H1 (cell line): ENCODE results near the gene IFT43. TPM values are rescaled to one million over a fixed set of nuclear protein-coding genes. Genes with fewer than 3 reads are reported as not detected.

Experiments used
- CTCF ChIA-PET: fragments of 300-600 bp; sonication (Branson Sonifier 250); formaldehyde crosslinking; loops from one replicate; lab custom pipeline; 2021; ENCODE audit not compliant: partially characterized antibody; lab: Charles Lee
- POLR2A ChIA-PET: fragments of 300-600 bp; sonication (Branson Sonifier 250); formaldehyde crosslinking; loops from one replicate; lab custom pipeline; 2021; ENCODE audit warnings: inconsistent platforms; ENCODE audit not compliant: partially characterized antibody; lab: Charles Lee
- DNase-seq, 2 experiments: peaks; one replicate each; pipeline versions ENCODE4 v3.0.0 to v3.0.0-alpha.2; 2010 to 2022; ENCODE audit warnings: low spot score in 2 of 2, low read depth in 1 of 2, mixed read lengths in 1 of 2
- FAIRE-seq: peaks from 2 replicates; lab custom pipeline; 2011; peaks lifted over from hg19 to GRCh38; lab: Jason Lieb, UNC
- H2AFZ ChIP-seq: 2 replicates; pipeline ENCODE4 v1.8.1; 2012; ENCODE audit warnings: low read length, inconsistent platforms
- H2AK5ac ChIP-seq: 2 replicates; pipeline ENCODE4 v1.6.1; 2013; ENCODE audit warnings: low read depth, low read length
- H2BK120ac ChIP-seq: replicated peaks from 2 replicates; pipeline ENCODE3; 2013; ENCODE audit warnings: low read depth, low read length, inconsistent platforms
- H2BK12ac ChIP-seq: 2 replicates; pipeline ENCODE4 v1.6.1; 2013; ENCODE audit warnings: low read depth, low read length
- H2BK15ac ChIP-seq: 2 replicates; pipeline ENCODE4 v1.6.1; 2013; ENCODE audit warnings: low read length
- H2BK20ac ChIP-seq: 2 replicates; pipeline ENCODE4 v1.6.1; 2013; ENCODE audit warnings: low read length
- H2BK5ac ChIP-seq: 2 replicates; pipeline ENCODE4 v1.6.1; 2013; ENCODE audit warnings: low read depth, low read length
- H3K14ac ChIP-seq: 2 replicates; pipeline ENCODE4 v1.6.1; 2013; ENCODE audit warnings: inconsistent platforms; ENCODE audit not compliant: insufficient read length
- H3K18ac ChIP-seq: 2 replicates; pipeline ENCODE4 v1.6.1; 2013; ENCODE audit warnings: low read length; ENCODE audit errors: extremely low read depth
- H3K23ac ChIP-seq: 2 replicates; pipeline ENCODE4 v1.6.1; 2013; ENCODE audit warnings: inconsistent platforms; ENCODE audit not compliant: insufficient read length
- H3K23me2 ChIP-seq: 2 replicates; pipeline ENCODE4 v1.6.1; 2013; ENCODE audit warnings: low read depth, low read length
- H3K27ac ChIP-seq: 2 replicates; pipeline ENCODE4 v1.6.1; 2011; ENCODE audit warnings: low read depth, low read length, inconsistent platforms
- H3K27me3 ChIP-seq, 4 experiments: replicated peaks in 1 of 4; 1 replicate in 1 of 4; 2 replicates in 3 of 4; pipeline versions ENCODE4 v1.6.1 to v1.8.1; 2011 to 2013; ENCODE audit warnings: low read length in 3 of 4, mild to moderate bottlenecking in 3 of 4, inconsistent platforms in 2 of 4, mixed read lengths in 2 of 4, moderate library complexity in 1 of 4; ENCODE audit not compliant: control insufficient read depth in 3 of 4, insufficient read depth in 3 of 4; ENCODE audit errors: extremely low read depth in 1 of 4
- H3K36me3 ChIP-seq, 4 experiments: 2 replicates each; pipeline versions ENCODE4 v1.6.1 to v1.8.1; 2011 to 2013; ENCODE audit warnings: mild to moderate bottlenecking in 4 of 4, low read length in 3 of 4, moderate library complexity in 2 of 4, control low read depth in 1 of 4, inconsistent platforms in 1 of 4; ENCODE audit not compliant: insufficient read depth in 4 of 4, control insufficient read depth in 2 of 4
- H3K4ac ChIP-seq: replicated peaks from 2 replicates; pipeline ENCODE3; 2013; ENCODE audit warnings: low read length, low read depth, mixed read lengths, inconsistent platforms; ENCODE audit not compliant: insufficient read length
- H3K4me1 ChIP-seq, 4 experiments: replicated peaks in 1 of 4; 1 replicate in 1 of 4; 2 replicates in 3 of 4; pipeline versions ENCODE4 v1.6.1 to v1.8.1; 2011 to 2013; ENCODE audit warnings: low read length in 3 of 4, inconsistent platforms in 2 of 4, mixed read lengths in 1 of 4; ENCODE audit not compliant: insufficient read depth in 4 of 4, control insufficient read depth in 3 of 4
- H3K4me2 ChIP-seq, 2 experiments: 2 replicates each; pipeline versions ENCODE4 v1.6.1 to v1.8.1; 2011 to 2013; ENCODE audit warnings: low read depth in 2 of 2, low read length in 2 of 2, control low read depth in 1 of 2, inconsistent platforms in 1 of 2, mild to moderate bottlenecking in 1 of 2; ENCODE audit not compliant: insufficient read depth in 1 of 2
- H3K4me3 ChIP-seq, 4 experiments: fragments of 200-600, 300-600 bp in 1 of 4; sonication (generic), shearing (Covaris generic), sonication (Bioruptor Twin) in 1 of 4; 2 replicates each; pipeline versions ENCODE4 v1.5.1 to v1.8.1; 2011 to 2016; ENCODE audit warnings: low read length in 4 of 4, low read depth in 3 of 4, control low read depth in 2 of 4, inconsistent platforms in 2 of 4, mild to moderate bottlenecking in 2 of 4, mixed read lengths in 1 of 4, moderate library complexity in 1 of 4; ENCODE audit not compliant: insufficient read depth in 2 of 4; ENCODE audit errors: extremely low read depth in 1 of 4
- H3K56ac ChIP-seq: replicated peaks from 2 replicates; pipeline ENCODE3; 2013; ENCODE audit warnings: low read depth, mild to moderate bottlenecking, mixed read lengths, low read length, inconsistent platforms; ENCODE audit not compliant: insufficient read length
- H3K79me1 ChIP-seq: 2 replicates; pipeline ENCODE4 v1.6.1; 2013; ENCODE audit warnings: low read depth, low read length, control low read depth
- H3K79me2 ChIP-seq, 2 experiments: 2 replicates each; pipeline versions ENCODE4 v1.6.1 to v1.8.1; 2012 to 2013; ENCODE audit warnings: low read length in 2 of 2, mild to moderate bottlenecking in 2 of 2, inconsistent platforms in 1 of 2; ENCODE audit not compliant: insufficient read depth in 2 of 2, control insufficient read depth in 1 of 2
- H3K9ac ChIP-seq, 4 experiments: replicated peaks in 1 of 4; 1 replicate in 1 of 4; 2 replicates in 3 of 4; pipeline versions ENCODE4 v1.6.1 to v1.8.1; 2011 to 2013; ENCODE audit warnings: low read depth in 3 of 4, low read length in 3 of 4, control low read depth in 2 of 4, mild to moderate bottlenecking in 2 of 4, moderate library complexity in 2 of 4, inconsistent platforms in 1 of 4; ENCODE audit errors: extremely low read depth in 1 of 4
- H3K9me3 ChIP-seq, 2 experiments: 2 replicates each; pipeline versions ENCODE4 v1.6.1 to v1.8.1; 2012 to 2013; ENCODE audit warnings: mild to moderate bottlenecking in 2 of 2, moderate library complexity in 2 of 2, control low read depth in 1 of 2, inconsistent platforms in 1 of 2, low read depth in 1 of 2, low read length in 1 of 2, mixed read lengths in 1 of 2; ENCODE audit not compliant: insufficient read depth in 2 of 2
- H4K20me1 ChIP-seq, 2 experiments: replicated peaks in 1 of 2; 2 replicates each; pipeline versions ENCODE3 to v1.8.1; 2011 to 2013; ENCODE audit warnings: inconsistent platforms in 2 of 2, low read length in 2 of 2, mild to moderate bottlenecking in 1 of 2; ENCODE audit not compliant: insufficient read depth in 2 of 2, control insufficient read depth in 1 of 2
- H4K5ac ChIP-seq: 2 replicates; pipeline ENCODE4 v1.6.1; 2013; ENCODE audit warnings: low read length, low read depth, mixed read lengths, inconsistent platforms; ENCODE audit not compliant: insufficient read length
- H4K8ac ChIP-seq: 2 replicates; pipeline ENCODE4 v1.8.0; 2013; ENCODE audit warnings: mild to moderate bottlenecking, moderate library complexity, low read length, inconsistent platforms; ENCODE audit not compliant: insufficient read depth; ENCODE audit errors: extremely low read depth
- H4K91ac ChIP-seq: replicated peaks from 2 replicates; pipeline ENCODE3; 2013; ENCODE audit warnings: low read length, mixed read lengths, inconsistent platforms; ENCODE audit not compliant: insufficient read length
- BACH1 ChIP-seq: IDR thresholded peaks from 2 replicates; pipeline ENCODE4 v1.6.1; 2012; ENCODE audit warnings: low read length, improper control_type of control experiment
- BCL11A ChIP-seq, 2 experiments: IDR thresholded peaks; one replicate each; pipeline ENCODE4 v1.6.1; 2011; ENCODE audit warnings: low read depth in 2 of 2, low read length in 2 of 2, mild to moderate bottlenecking in 2 of 2
- CBX5 ChIP-seq: fragments of 300-800, 300-1000 bp; sonication (generic); IDR thresholded peaks from 2 replicates; pipeline ENCODE4 v1.7.1; 2016; ENCODE audit warnings: antibody characterized with exemption, low read length, low read depth
- EP300 ChIP-seq, 2 experiments: IDR thresholded peaks; 1 replicate in 1 of 2; 2 replicates in 1 of 2; pipeline ENCODE4 v1.6.1; 2011 to 2012; ENCODE audit warnings: low read depth in 2 of 2, low read length in 2 of 2, mild to moderate bottlenecking in 2 of 2, borderline replicate concordance in 1 of 2, inconsistent platforms in 1 of 2, moderate library complexity in 1 of 2
- FOSL1 ChIP-seq: IDR thresholded peaks from 2 replicates; pipeline ENCODE4 v1.6.1; 2011; ENCODE audit warnings: mild to moderate bottlenecking, low read depth, low read length, moderate library complexity; ENCODE audit not compliant: insufficient read depth
- HDAC6 ChIP-seq: IDR thresholded peaks from one replicate; pipeline ENCODE4 v1.7.1; 2012; ENCODE audit warnings: low read depth, mild to moderate bottlenecking, inconsistent platforms, low read length, moderate library complexity
- KDM4A ChIP-seq: IDR thresholded peaks from one replicate; pipeline ENCODE4 v1.7.1; 2012; ENCODE audit warnings: low read depth, mild to moderate bottlenecking, moderate library complexity, low read length, inconsistent platforms; ENCODE audit not compliant: severe bottlenecking
- POLR2A ChIP-seq, 2 experiments: IDR thresholded peaks; 1 replicate in 1 of 2; 2 replicates in 1 of 2; pipeline ENCODE4 v1.6.1; 2011; ENCODE audit warnings: low read depth in 2 of 2, low read length in 2 of 2, mild to moderate bottlenecking in 2 of 2; ENCODE audit errors: control extremely low read depth in 1 of 2
- RBBP5 ChIP-seq: IDR thresholded peaks from 2 replicates; pipeline ENCODE4 v1.7.1; 2012; ENCODE audit warnings: low read depth, mild to moderate bottlenecking, inconsistent platforms, low read length, moderate library complexity, borderline replicate concordance
- SAP30 ChIP-seq: fragments of 300-600 bp; sonication (generic); IDR thresholded peaks from 2 replicates; pipeline ENCODE4 v1.7.1; 2012; ENCODE audit warnings: low read length, moderate library complexity, mild to moderate bottlenecking, inconsistent platforms; ENCODE audit not compliant: insufficient read depth, insufficient replicate concordance
- SIN3A ChIP-seq, 2 experiments: IDR thresholded peaks in 1 of 2; conservative IDR thresholded peaks in 1 of 2; 2 replicates each; pipeline ENCODE4 v1.6.1; 2011 to 2012; ENCODE audit warnings: low read length in 2 of 2, improper control_type of control experiment in 1 of 2, low read depth in 1 of 2, mild to moderate bottlenecking in 1 of 2
- TCF12 ChIP-seq: IDR thresholded peaks from 2 replicates; pipeline ENCODE4 v1.6.1; 2011; ENCODE audit warnings: low read depth, mild to moderate bottlenecking, low read length
- WGBS, 2 experiments: shearing (Covaris generic) in 1 of 2; methylation state at CpG; one replicate each; pipeline versions ENCODE4 v1.1.6 to v1.1.7; 2013 to 2015; ENCODE audit warnings: low lambda C conversion rate in 2 of 2, mixed read lengths in 2 of 2, inconsistent platforms in 1 of 2, low coverage in 1 of 2, missing lambda C conversion rate in 1 of 2; ENCODE audit not compliant: insufficient replicate concordance in 2 of 2, insufficient coverage in 1 of 2, insufficient read length in 1 of 2; ENCODE audit errors: extremely low coverage in 1 of 2, missing lambda C conversion rate in 1 of 2; 5-methylcytosine and 5-hydroxymethylcytosine counted together
- polyA plus RNA-seq, 7 experiments: library from polyadenylated mRNA; depleted of rRNA in 3 of 7; stranded (reverse) in 5 of 7; unstranded in 2 of 7; fragments of >200 nt in 5 of 7; fragments of 200-250 nt in 2 of 7; gene quantifications; 1 replicate in 5 of 7; 2 replicates in 1 of 7; 4 replicates in 1 of 7; pipeline versions ENCODE4 v1.2.1 to v1.2.3, GENCODE V29; 2011 to 2013; ENCODE audit warnings: missing spikeins in 2 of 7, mixed read lengths in 2 of 7
- total RNA-seq: library from RNA; stranded (reverse); fragmentation: NEBNext Ultra II Directional; extraction: Animal tissue kit (Norgen Biotek cat#: 25700); gene quantifications from 2 replicates; pipeline ENCODE4 v1.2.1, GENCODE V29; 2021
- TF ChIP-seq, protein P1 (sequence below): IDR thresholded peaks from 2 replicates; pipeline ENCODE4 v1.6.1; 2011; ENCODE audit warnings: low read depth, mild to moderate bottlenecking, low read length; ENCODE audit not compliant: insufficient read depth

The IFT43 gene
- total and polyA plus RNA-seq, 2 of the 8 experiments (the other 6 are each of a cell fraction or from before 2014, with no cell fraction given): 17.0 to 20.8 TPM

DNA sequence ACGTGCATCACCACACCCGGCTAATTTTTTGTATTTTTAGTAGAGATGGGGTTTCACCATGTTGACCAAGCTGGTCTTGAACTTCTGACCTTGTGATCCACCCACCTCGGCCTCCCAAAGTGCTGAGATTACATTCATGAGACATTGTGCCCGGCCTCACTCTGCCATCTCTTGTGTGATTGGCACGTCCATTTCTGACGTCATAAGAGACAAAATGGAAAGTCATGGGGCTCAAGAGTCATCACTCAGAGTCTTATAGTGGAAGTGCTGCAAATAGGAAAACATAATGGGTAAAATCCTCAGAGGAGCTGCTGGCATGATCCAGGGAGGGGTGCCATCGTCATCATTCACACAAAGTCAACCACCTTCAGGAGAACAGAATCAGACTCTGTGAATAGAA is 112.0 kb downstream of the IFT43 start:
- Histone ChIP-seq H2BK12ac (no peak overlapping the region), H2AK5ac (no peak overlapping the region), H3K56ac (no peak overlapping the region), H3K27me3 (no peaks in the 10 kb centered on the region), H4K20me1 (no peaks in the 10 kb centered on the region), H3K27ac (no peak overlapping the region), H3K79me2 (no peaks in the 10 kb centered on the region), H2BK5ac (no peak overlapping the region), H3K36me3 (no peaks in the 10 kb centered on the region), H2BK20ac (no peak overlapping the region), H4K5ac (no peak overlapping the region), H3K18ac (no peak overlapping the region), H3K14ac (no peak overlapping the region), H3K4me3 (no peak overlapping the region), H2BK120ac (no peak overlapping the region), H3K4me1 (no peaks in the 10 kb centered on the region), H4K8ac (no peak overlapping the region), H2BK15ac (no peak overlapping the region), H3K23me2 (no peaks in the 10 kb centered on the region), H3K9ac (no peak overlapping the region), H3K4me2 (no peak overlapping the region), H4K91ac (no peak overlapping the region), H3K23ac (no peak overlapping the region), H2AFZ (no peak overlapping the region), H3K79me1 (no peaks in the 10 kb centered on the region), H3K4ac (no peak overlapping the region), H3K9me3 (no peaks in the 10 kb centered on the region)
- FAIRE-seq: no peak
- 93% methylated on average over 7 of the region's 7 CpGs; no CpG with 5 or more reads in 1 of the 2 experiments for WGBS, 2 experiments
- POLR2A ChIA-PET: interaction anchor here (0.6 to 2.0 kb wide), 3 partner anchors 16 to 939 kb away, joined by 3 to 4 read pairs (median 3); partner anchors contain the start of gene GPATCH2L
- DNase-seq: no peak
- CTCF ChIA-PET: interaction anchor here (0.6 to 2.0 kb wide), 6 partner anchors 13 to 317 kb away, joined by 3 to 7 read pairs (median 3); no protein-coding TSS in a partner anchor
- TF ChIP-seq TCF12: no peak
- TF ChIP-seq, protein P1, sequence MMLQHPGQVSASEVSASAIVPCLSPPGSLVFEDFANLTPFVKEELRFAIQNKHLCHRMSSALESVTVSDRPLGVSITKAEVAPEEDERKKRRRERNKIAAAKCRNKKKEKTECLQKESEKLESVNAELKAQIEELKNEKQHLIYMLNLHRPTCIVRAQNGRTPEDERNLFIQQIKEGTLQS: no peak
- no peak for TF ChIP-seq EP300 (IDR thresholded peaks at IDR 0.05; ENCODE audit: borderline replicate concordance in 1 of 2, low read depth in 2 of 2, low read length in 2 of 2)
- no peak for TF ChIP-seq BACH1
- TF ChIP-seq BCL11A (IDR thresholded peaks at IDR 0.05; ENCODE audit: low read depth in 2 of 2, low read length in 2 of 2): no peak
- no peak for TF ChIP-seq RBBP5
- TF ChIP-seq POLR2A (IDR thresholded peaks at IDR 0.05; ENCODE audit: control extremely low read depth in 1 of 2, low read depth in 2 of 2, low read length in 2 of 2): no peak
- TF ChIP-seq HDAC6: no peak
- TF ChIP-seq CBX5: no peak
- no peak for TF ChIP-seq SAP30
- TF ChIP-seq FOSL1: no peak
- TF ChIP-seq KDM4A: no peak
- no peak for TF ChIP-seq SIN3A (conservative IDR thresholded peaks at IDR 0.05 in 1 of 2, IDR thresholded peaks at IDR 0.05 in 1 of 2; ENCODE audit: low read depth in 1 of 2, low read length in 2 of 2)
